ENCODE measurements around the gene CYTH2.

The CYTH2 gene

DNA sequence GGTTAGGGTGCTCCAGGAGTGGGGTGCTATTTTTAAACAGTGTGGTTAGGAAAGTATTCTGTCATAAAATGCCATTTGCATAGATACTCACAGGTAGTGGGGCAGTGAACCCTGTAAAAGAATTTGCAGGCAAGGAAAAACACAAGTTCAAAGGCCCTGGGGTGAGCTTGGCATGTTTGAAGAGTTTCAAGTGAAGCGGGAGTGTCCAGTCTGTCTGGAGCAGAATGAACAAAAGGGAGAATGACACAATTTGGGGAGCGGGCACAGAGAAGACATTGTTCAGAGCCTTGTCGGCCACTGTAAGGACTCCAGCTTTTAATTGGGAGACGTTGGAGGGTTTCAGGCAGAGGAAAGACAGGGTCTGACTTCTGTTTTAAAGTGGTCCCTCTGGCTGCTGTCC lies 20.6 kb upstream of the CYTH2 start:
- Histone ChIP-seq H3K9me2 (replicated peaks; ENCODE audit: insufficient read depth, low read length) (no peaks in the 10 kb centered on the region), H3K4me3 (ENCODE audit: insufficient read depth, low read length, poor library complexity, severe bottlenecking) (no peak overlapping the region), H3F3A (ENCODE audit: insufficient read depth) (no peaks in the 10 kb centered on the region), H3K79me2 (ENCODE audit: insufficient read depth, low read length) (peaks cover 26% of the 10 kb centered on the region), H2AFZ (ENCODE audit: low read depth, low read length, severe bottlenecking) (no peak overlapping the region), H3K27ac (ENCODE audit: low read depth, low read length) (no peak overlapping the region), H3K9me3 (ENCODE audit: insufficient read depth, low read length) (no peaks in the 10 kb centered on the region), H3K27me3 (ENCODE audit: low read length) (no peaks in the 10 kb centered on the region), H3K36me3 (ENCODE audit: low read length) (0 out of 2 replicates have a peak, but pooled peaks cover 10% of the 10 kb centered on the region), H4K20me1 (ENCODE audit: low read depth, low read length) (no peaks in the 10 kb centered on the region), H3K9ac (ENCODE audit: low read length) (no peak overlapping the region), H3K4me2 (ENCODE audit: low read depth, low read length, poor library complexity, severe bottlenecking) (no peak overlapping the region)
- TF ChIP-seq EZH2phosphoT487 (conservative IDR thresholded peaks at IDR 0.05; ENCODE audit: low read length), result no peak
- TF ChIP-seq, protein P1, sequence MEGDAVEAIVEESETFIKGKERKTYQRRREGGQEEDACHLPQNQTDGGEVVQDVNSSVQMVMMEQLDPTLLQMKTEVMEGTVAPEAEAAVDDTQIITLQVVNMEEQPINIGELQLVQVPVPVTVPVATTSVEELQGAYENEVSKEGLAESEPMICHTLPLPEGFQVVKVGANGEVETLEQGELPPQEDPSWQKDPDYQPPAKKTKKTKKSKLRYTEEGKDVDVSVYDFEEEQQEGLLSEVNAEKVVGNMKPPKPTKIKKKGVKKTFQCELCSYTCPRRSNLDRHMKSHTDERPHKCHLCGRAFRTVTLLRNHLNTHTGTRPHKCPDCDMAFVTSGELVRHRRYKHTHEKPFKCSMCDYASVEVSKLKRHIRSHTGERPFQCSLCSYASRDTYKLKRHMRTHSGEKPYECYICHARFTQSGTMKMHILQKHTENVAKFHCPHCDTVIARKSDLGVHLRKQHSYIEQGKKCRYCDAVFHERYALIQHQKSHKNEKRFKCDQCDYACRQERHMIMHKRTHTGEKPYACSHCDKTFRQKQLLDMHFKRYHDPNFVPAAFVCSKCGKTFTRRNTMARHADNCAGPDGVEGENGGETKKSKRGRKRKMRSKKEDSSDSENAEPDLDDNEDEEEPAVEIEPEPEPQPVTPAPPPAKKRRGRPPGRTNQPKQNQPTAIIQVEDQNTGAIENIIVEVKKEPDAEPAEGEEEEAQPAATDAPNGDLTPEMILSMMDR (IDR thresholded peaks at IDR 0.05; ENCODE audit: insufficient read depth, low read length, poor library complexity, severe bottlenecking), result no peak

DNA sequence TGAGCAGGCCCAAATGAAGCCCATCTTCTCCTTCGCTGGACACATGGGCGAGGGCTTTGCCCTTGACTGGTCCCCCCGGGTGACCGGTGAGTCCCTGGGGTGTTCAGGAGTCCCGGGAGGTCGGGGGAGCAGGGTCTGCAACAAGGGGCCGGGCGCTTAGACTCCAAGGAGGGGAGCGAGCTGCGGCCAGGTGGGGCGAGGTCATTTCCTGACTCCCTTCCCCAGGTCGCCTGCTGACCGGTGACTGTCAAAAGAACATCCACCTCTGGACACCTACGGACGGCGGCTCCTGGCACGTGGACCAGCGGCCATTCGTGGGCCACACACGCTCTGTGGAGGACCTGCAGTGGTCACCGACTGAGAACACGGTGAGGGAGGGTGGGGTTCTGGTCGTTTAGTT lies 18.7 kb upstream of the CYTH2 start:
- no peak overlapping the region for H3K4me3 ChIP-seq (ENCODE audit: insufficient read depth, low read length, poor library complexity, severe bottlenecking)
- no peaks in the 10 kb centered on the region for H3F3A ChIP-seq (ENCODE audit: insufficient read depth)
- H3K4me2 ChIP-seq (ENCODE audit: low read depth, low read length, poor library complexity, severe bottlenecking), result no peak overlapping the region
- no peaks in the 10 kb centered on the region for H3K27me3 ChIP-seq (ENCODE audit: low read length)
- H2AFZ ChIP-seq (ENCODE audit: low read depth, low read length, severe bottlenecking), result no peak overlapping the region
- H3K9me2 ChIP-seq (replicated peaks; ENCODE audit: insufficient read depth, low read length), result no peaks in the 10 kb centered on the region
- peaks cover 31% of the 10 kb centered on the region for H3K79me2 ChIP-seq (ENCODE audit: insufficient read depth, low read length)
- no peaks in the 10 kb centered on the region for H3K9me3 ChIP-seq (ENCODE audit: insufficient read depth, low read length)
- TF ChIP-seq, protein P1 (IDR thresholded peaks at IDR 0.05; ENCODE audit: insufficient read depth, low read length, poor library complexity, severe bottlenecking), result no peak
- no peak for TF ChIP-seq EZH2phosphoT487 (conservative IDR thresholded peaks at IDR 0.05; ENCODE audit: low read length)
- H3K36me3 ChIP-seq (ENCODE audit: low read length), result 0 out of 2 replicates have a peak, but pooled peaks cover 10% of the 10 kb centered on the region
- H4K20me1 ChIP-seq (ENCODE audit: low read depth, low read length), result no peaks in the 10 kb centered on the region
- H3K9ac ChIP-seq (ENCODE audit: low read length), result no peak overlapping the region
- no peak overlapping the region for H3K27ac ChIP-seq (ENCODE audit: low read depth, low read length)

DNA sequence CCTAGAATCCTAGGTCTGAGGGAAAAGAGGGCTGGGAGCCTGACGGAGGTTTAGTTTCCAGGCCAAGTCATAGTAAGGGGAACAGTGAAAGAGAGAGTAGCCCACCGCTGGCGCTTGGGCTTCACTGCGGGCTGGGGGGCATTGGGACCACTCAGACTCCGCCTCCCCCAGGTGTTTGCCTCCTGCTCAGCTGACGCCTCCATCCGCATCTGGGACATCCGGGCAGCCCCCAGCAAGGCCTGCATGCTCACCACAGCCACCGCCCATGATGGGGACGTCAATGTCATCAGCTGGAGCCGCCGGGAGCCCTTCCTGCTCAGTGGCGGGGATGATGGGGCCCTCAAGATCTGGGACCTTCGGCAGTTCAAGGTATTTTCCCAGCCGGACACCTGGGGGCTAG lies 18.3 kb upstream of the CYTH2 start:
- no peak overlapping the region for H3K4me3 ChIP-seq (ENCODE audit: insufficient read depth, low read length, poor library complexity, severe bottlenecking)
- H3K27me3 ChIP-seq (ENCODE audit: low read length), result no peaks in the 10 kb centered on the region
- no peak overlapping the region for H3K9ac ChIP-seq (ENCODE audit: low read length)
- H3K4me2 ChIP-seq (ENCODE audit: low read depth, low read length, poor library complexity, severe bottlenecking), result no peak overlapping the region
- no peaks in the 10 kb centered on the region for H4K20me1 ChIP-seq (ENCODE audit: low read depth, low read length)
- H3K79me2 ChIP-seq (ENCODE audit: insufficient read depth, low read length), result peaks cover 30% of the 10 kb centered on the region
- H3F3A ChIP-seq (ENCODE audit: insufficient read depth), result no peaks in the 10 kb centered on the region
- H3K36me3 ChIP-seq (ENCODE audit: low read length), result 0 out of 2 replicates have a peak, but pooled peaks cover 10% of the 10 kb centered on the region
- H3K9me3 ChIP-seq (ENCODE audit: insufficient read depth, low read length), result no peaks in the 10 kb centered on the region
- TF ChIP-seq, protein P1 (IDR thresholded peaks at IDR 0.05; ENCODE audit: insufficient read depth, low read length, poor library complexity, severe bottlenecking), result no peak
- no peak for TF ChIP-seq EZH2phosphoT487 (conservative IDR thresholded peaks at IDR 0.05; ENCODE audit: low read length)
- no peaks in the 10 kb centered on the region for H3K9me2 ChIP-seq (replicated peaks; ENCODE audit: insufficient read depth, low read length)
- H3K27ac ChIP-seq (ENCODE audit: low read depth, low read length), result no peak overlapping the region
- H2AFZ ChIP-seq (ENCODE audit: low read depth, low read length, severe bottlenecking), result no peak overlapping the region
